Tibial artery (tissue), 4 donors: ENCODE results near the gene PHF1.

Experiments used
- DNase-seq, 2 donors: peaks; one replicate each; pipeline ENCODE4 v3.0.0-alpha.2; 2019
- H3K27ac ChIP-seq, 2 donors: fragments of 200-600 bp; sonication (generic) in 1 of 2; 1 replicate in 1 of 2; 2 replicates in 1 of 2; pipeline ENCODE4 v1.5.1; 2018 to 2019; ENCODE audit warnings: mild to moderate bottlenecking in 1 of 2
- H3K27me3 ChIP-seq, 2 donors: fragments of 200-600 bp; sonication (generic) in 1 of 2; one replicate each; pipeline versions ENCODE4 v1.5.1 to v1.6.0; 2016 to 2019
- H3K36me3 ChIP-seq, 3 donors: fragments of 200-600 bp; sonication (generic) in 2 of 3; one replicate each; pipeline ENCODE4 v1.5.1; 2016 to 2019; ENCODE audit warnings: mild to moderate bottlenecking in 2 of 3
- H3K4me1 ChIP-seq, 4 donors: fragments of 200-600 bp; sonication (generic) in 2 of 4; 1 replicate in 3 of 4; 2 replicates in 1 of 4; pipeline ENCODE4 v1.5.1; 2016 to 2019
- H3K4me3 ChIP-seq, 2 donors: fragments of 200-600 bp; sonication (generic) in 1 of 2; 1 replicate in 1 of 2; 2 replicates in 1 of 2; pipeline ENCODE4 v1.5.1; 2018 to 2019; ENCODE audit warnings: mild to moderate bottlenecking in 2 of 2
- H3K9me3 ChIP-seq, 3 donors: fragments of 200-600 bp; sonication (generic) in 1 of 3; one replicate each; pipeline ENCODE4 v1.5.1; 2016 to 2019
- intact Hi-C: fragments of 100-400 bp; cut with DNase I; formaldehyde crosslinking; loops from one replicate; pipeline ENCODE4 v1.15.0; 2023; ENCODE audit warnings: low total_unique reads
- TF ChIP-seq, protein P1 (sequence below), 2 experiments: fragments of 200-600 bp in 1 of 2; fragments of 450-650 bp in 1 of 2; IDR thresholded peaks; one replicate each; pipeline ENCODE4 v1.5.1; 2017 to 2019; ENCODE audit warnings: antibody characterized with exemption in 2 of 2, mild to moderate bottlenecking in 1 of 2, moderate library complexity in 1 of 2

The PHF1 gene

DNA sequence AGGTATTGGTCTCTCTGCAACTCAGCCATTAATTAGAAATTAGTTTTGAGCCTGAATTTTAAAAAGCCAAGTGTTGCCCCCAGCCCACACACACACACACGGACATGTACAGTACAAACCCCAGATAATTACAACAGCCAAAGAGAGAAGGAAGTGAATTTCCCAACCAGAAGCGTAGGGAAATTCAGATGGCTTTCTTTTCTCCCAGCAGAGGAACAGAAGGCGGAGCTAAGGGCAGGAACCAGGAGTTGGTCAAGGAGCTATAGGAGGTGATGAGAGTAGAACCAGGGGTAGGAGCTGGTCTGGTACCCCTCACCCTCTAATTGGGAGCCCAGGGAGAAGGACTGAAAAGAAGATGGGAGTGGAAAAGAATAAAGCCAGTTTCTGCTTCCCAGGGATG is 39.6 kb downstream of the PHF1 start:
- Histone ChIP-seq H3K4me3 (no peak overlapping the region), H3K27me3 (no peaks in the 10 kb centered on the region), H3K4me1 (peaks cover 0 to 19% (median 18%) of the 10 kb centered on the region in 4 donors), H3K27ac (no peak overlapping the region), H3K9me3 (no peaks in the 10 kb centered on the region), H3K36me3 (peaks cover 0 to 47% (median 30%) of the 10 kb centered on the region in 3 donors)
- TF ChIP-seq, protein P1, sequence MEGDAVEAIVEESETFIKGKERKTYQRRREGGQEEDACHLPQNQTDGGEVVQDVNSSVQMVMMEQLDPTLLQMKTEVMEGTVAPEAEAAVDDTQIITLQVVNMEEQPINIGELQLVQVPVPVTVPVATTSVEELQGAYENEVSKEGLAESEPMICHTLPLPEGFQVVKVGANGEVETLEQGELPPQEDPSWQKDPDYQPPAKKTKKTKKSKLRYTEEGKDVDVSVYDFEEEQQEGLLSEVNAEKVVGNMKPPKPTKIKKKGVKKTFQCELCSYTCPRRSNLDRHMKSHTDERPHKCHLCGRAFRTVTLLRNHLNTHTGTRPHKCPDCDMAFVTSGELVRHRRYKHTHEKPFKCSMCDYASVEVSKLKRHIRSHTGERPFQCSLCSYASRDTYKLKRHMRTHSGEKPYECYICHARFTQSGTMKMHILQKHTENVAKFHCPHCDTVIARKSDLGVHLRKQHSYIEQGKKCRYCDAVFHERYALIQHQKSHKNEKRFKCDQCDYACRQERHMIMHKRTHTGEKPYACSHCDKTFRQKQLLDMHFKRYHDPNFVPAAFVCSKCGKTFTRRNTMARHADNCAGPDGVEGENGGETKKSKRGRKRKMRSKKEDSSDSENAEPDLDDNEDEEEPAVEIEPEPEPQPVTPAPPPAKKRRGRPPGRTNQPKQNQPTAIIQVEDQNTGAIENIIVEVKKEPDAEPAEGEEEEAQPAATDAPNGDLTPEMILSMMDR (IDR thresholded peaks at IDR 0.05), result no peak
- intact Hi-C loops, result loop anchor here (10.0 kb wide), 2 partner anchors 56 to 124 kb away; partner anchors contain the start of gene KIFC1
- DNase-seq, result peak in 1 of 2 donors; percentile 33

DNA sequence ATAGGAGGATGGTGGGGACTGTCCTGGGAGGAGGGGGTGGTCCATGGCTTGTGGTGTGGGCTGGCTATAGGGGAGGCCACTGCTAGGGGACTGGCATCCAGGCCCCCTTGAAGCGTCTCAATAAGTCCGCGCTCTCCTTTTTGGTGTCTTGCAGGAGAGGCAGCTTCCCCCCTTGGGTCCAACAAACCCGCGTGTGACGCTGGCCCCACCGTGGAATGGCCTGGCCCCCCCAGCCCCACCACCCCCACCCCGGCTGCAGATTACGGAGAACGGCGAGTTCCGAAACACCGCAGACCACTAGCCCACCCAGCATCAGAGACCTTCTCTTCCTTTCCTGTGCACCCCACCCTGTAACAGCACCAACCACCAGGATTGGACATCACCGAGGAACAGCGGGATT is 40.8 kb downstream of the PHF1 start:
- H3K27ac ChIP-seq, result no peak overlapping the region
- H3K27me3 ChIP-seq, result no peaks in the 10 kb centered on the region
- no peaks in the 10 kb centered on the region for H3K9me3 ChIP-seq
- no peak for DNase-seq
- peaks cover 0 to 21% (median 18%) of the 10 kb centered on the region in 4 donors for H3K4me1 ChIP-seq
- H3K36me3 ChIP-seq, result peaks cover 0 to 50% (median 38%) of the 10 kb centered on the region in 3 donors
- H3K4me3 ChIP-seq, result no peak overlapping the region
- intact Hi-C loops, result loop anchor here (10.0 kb wide), 2 partner anchors 57 to 123 kb away; partner anchors contain the start of gene KIFC1
- TF ChIP-seq, protein P1 (IDR thresholded peaks at IDR 0.05), result no peak

DNA sequence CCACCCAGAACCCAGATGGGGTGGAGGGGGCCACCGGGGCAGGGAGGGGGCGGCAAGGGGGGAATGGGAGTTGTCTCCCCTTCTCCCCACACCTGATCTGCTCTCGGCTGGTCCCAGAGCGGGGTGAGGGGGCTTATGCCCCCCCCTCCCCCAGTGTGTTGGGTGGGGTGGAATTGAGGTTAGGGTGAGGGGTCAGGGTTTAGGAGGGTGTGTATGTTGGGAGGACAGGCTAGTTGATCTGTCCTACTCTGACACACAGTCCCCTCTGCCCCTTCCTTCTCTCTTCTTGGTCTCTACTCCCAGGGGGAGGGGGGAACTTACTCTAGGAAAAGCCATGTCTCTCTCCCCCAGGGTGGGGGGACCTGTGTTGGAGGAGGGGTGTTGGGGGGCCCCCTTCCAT is 41.7 kb downstream of the PHF1 start:
- no peak for DNase-seq
- Histone ChIP-seq H3K9me3 (no peaks in the 10 kb centered on the region), H3K4me3 (no peak overlapping the region), H3K27me3 (no peaks in the 10 kb centered on the region), H3K27ac (no peak overlapping the region), H3K36me3 (peaks cover 0 to 50% (median 36%) of the 10 kb centered on the region in 3 donors), H3K4me1 (peaks cover 0 to 21% (median 18%) of the 10 kb centered on the region in 4 donors)
- TF ChIP-seq, protein P1 (IDR thresholded peaks at IDR 0.05), result no peak
- intact Hi-C loops, result loop anchor here (10.0 kb wide), 2 partner anchors 58 to 122 kb away; partner anchors contain the start of gene KIFC1

DNA sequence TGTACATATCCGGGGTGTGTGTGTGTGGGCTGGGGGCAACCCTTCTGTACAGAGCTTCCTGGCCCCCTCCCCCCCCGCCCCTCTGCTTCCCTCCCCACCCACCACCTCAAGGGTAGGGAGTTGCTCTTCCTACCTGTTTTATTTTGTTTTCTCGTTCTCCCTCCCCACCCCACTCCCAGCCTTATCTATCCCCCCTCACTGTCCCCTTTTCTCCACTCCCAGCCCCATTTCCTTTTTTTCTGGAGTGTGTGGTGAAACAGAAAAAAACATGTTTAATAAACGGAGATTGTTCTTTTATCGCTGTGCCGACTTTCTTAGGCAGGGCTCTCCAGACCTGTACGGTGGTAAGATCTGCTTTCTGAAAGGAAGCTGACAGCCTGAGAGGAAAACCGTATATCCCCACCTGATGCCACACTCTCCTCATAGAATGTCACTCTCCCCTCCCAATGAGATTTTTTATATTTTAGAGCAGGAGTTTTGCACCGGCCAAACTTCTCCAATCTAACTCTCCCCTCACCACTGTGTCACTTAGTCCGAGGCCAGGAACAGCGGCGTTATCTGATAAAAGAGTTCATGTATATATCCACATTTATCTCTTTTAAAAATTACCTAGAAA is 42.7 kb downstream of the PHF1 start:
- Histone ChIP-seq H3K4me3 (peak overlapping the region; percentile 73 to 82), H3K36me3 (peaks cover 0 to 45% (median 25%) of the 10 kb centered on the region in 3 donors), H3K27ac (peak overlapping the region; percentile 76 to 82), H3K27me3 (no peaks in the 10 kb centered on the region), H3K9me3 (no peaks in the 10 kb centered on the region), H3K4me1 (peaks cover 0 to 21% (median 18%) of the 10 kb centered on the region in 4 donors)
- intact Hi-C loops, result loop anchor here (10.0 kb wide), 2 partner anchors 59 to 121 kb away; partner anchors contain the start of gene KIFC1
- DNase-seq, result no peak
- TF ChIP-seq, protein P1 (IDR thresholded peaks at IDR 0.05), result no peak

DNA sequence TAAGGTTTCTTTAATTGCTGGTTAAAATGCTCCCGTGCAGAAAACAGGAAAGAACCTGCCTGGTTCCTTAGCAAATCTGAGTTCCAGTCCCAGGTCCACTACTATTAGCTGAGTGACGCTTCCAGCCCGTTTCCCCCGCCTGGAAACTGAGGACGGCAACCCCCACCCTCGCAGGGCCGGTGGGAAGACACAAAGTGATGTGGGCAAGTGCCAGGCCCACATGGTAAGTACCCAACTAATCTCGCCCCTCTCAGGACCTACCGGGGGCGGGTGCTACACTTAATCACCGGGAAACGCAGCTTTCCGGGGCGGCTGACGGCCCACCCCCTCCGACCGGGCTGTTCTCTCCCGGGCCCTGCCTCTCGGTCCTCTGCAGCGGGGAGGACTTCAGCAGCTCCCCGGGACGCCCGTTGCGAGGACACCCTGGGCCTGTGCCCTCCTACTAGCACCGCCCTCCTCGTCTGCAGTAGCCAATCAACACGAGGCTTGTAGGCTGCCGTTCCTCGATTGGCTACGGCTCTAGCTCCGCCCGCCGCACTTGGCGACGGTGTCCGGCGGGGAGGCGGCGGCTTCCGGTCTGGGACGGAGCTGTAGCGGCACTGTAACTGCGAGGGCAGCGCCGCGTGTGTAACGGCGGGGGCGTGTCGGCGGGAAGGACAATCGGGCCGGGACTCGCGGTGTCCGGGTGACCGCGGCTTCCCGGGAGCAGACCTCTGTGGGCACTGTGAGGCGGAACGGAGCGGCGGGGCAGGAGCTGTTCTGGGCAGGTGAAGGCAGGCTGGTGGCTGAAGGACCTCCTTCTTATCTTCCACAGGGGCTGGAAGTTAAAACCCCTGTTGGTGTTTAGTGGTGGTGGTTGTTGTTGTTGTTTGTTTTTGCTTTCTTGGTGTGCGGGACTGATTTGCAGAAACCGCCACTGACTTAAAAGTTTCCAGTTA is 43.5 kb downstream of the PHF1 start, which contains the start of gene ZBTB9:
TSS of gene ZBTB9 (plus strand) at position 568 of the 938 bp plus-strand sequence. CDS start 525 bp downstream, outside the sequence.
- H3K9me3 ChIP-seq, result no peaks in the 10 kb centered on the region
- TF ChIP-seq, protein P1 (IDR thresholded peaks at IDR 0.05), result peak in 1 of 2 experiments; percentile 1
- peak within 1 kb of the TSS; percentile 76 to 82 for H3K27ac ChIP-seq
- H3K36me3 ChIP-seq, result peaks cover 0 to 37% (median 19%) of the 10 kb centered on the region in 3 donors
- H3K27me3 ChIP-seq, result no peaks in the 10 kb centered on the region
- DNase-seq, result peak; percentile 96 to 98
- peaks cover 0 to 21% (median 18%) of the 10 kb centered on the region in 4 donors for H3K4me1 ChIP-seq
- H3K4me3 ChIP-seq, result peak within 1 kb of the TSS; percentile 73 to 82
- intact Hi-C loops, result loop anchor here (10.0 kb wide), 2 partner anchors 59 to 121 kb away; partner anchors contain the start of gene KIFC1
